CD8-positive, alpha-beta memory T cell (primary cell): ENCODE results near the gene CASR. TPM values are rescaled to one million over a fixed set of nuclear protein-coding genes. Genes with fewer than 3 reads are reported as not detected.

Source experiments
- CTCF ChIA-PET: fragments of 350-600 bp; sonication (Branson Sonifier 250); formaldehyde crosslinking; loops from one replicate; lab custom pipeline; 2021; ENCODE audit warnings: antibody characterized with exemption; lab: Charles Lee
- POLR2A ChIA-PET: fragments of 350-600 bp; sonication (Branson Sonifier 250); formaldehyde crosslinking; loops from one replicate; lab custom pipeline; 2021; ENCODE audit warnings: antibody characterized with exemption; lab: Charles Lee
- DNase-seq, 5 donors: peaks; one replicate each; pipeline versions ENCODE4 v3.0.0 to v3.0.0-alpha.2; 2020 to 2022; ENCODE audit warnings: mixed read lengths in 1 of 5
- H3K27ac ChIP-seq: one replicate; pipeline ENCODE4 v1.7.0; 2013; ENCODE audit warnings: low read depth, mild to moderate bottlenecking, low read length, moderate library complexity
- H3K27me3 ChIP-seq: 2 replicates; pipeline ENCODE4 v1.7.0; 2013; ENCODE audit warnings: low read length, mild to moderate bottlenecking; ENCODE audit not compliant: insufficient read depth, poor library complexity, severe bottlenecking
- H3K36me3 ChIP-seq: 2 replicates; pipeline ENCODE4 v1.7.0; 2013; ENCODE audit warnings: mild to moderate bottlenecking, low read length, moderate library complexity; ENCODE audit not compliant: insufficient read depth
- H3K4me1 ChIP-seq: 2 replicates; pipeline ENCODE4 v1.7.0; 2013; ENCODE audit warnings: mild to moderate bottlenecking, low read length, moderate library complexity; ENCODE audit not compliant: insufficient read depth
- H3K4me3 ChIP-seq: 2 replicates; pipeline ENCODE4 v1.7.0; 2013; ENCODE audit warnings: mild to moderate bottlenecking, low read length
- H3K9me3 ChIP-seq: 2 replicates; pipeline ENCODE4 v1.7.0; 2013; ENCODE audit warnings: mild to moderate bottlenecking, low read length
- H3K27ac Mint-ChIP-seq, 8 donors: one replicate each; pipeline ENCODE4 v1.8.0; 2020 to 2021; ENCODE audit warnings: mixed read lengths in 8 of 8, mild to moderate bottlenecking in 6 of 8, inconsistent platforms in 3 of 8, moderate library complexity in 3 of 8
- H3K27me3 Mint-ChIP-seq, 2 donors: one replicate each; pipeline ENCODE4 v1.8.0; 2020 to 2021; ENCODE audit warnings: mixed read lengths in 2 of 2, mild to moderate bottlenecking in 1 of 2, moderate library complexity in 1 of 2
- H3K36me3 Mint-ChIP-seq, 3 donors: one replicate each; pipeline ENCODE4 v1.8.0; 2020 to 2021; ENCODE audit warnings: mixed read lengths in 3 of 3, inconsistent platforms in 1 of 3, mild to moderate bottlenecking in 1 of 3
- H3K4me1 Mint-ChIP-seq, 3 donors: one replicate each; pipeline ENCODE4 v1.8.0; 2020 to 2021; ENCODE audit warnings: mixed read lengths in 3 of 3, inconsistent platforms in 1 of 3, mild to moderate bottlenecking in 1 of 3
- H3K4me3 Mint-ChIP-seq, 7 donors: one replicate each; pipeline ENCODE4 v1.8.0; 2020 to 2021; ENCODE audit warnings: mixed read lengths in 7 of 7, mild to moderate bottlenecking in 6 of 7, moderate library complexity in 4 of 7, inconsistent platforms in 2 of 7
- H3K9me3 Mint-ChIP-seq, 5 donors: one replicate each; pipeline ENCODE4 v1.8.0; 2020 to 2022; ENCODE audit warnings: mixed read lengths in 5 of 5, mild to moderate bottlenecking in 3 of 5, moderate library complexity in 2 of 5, inconsistent platforms in 1 of 5
- polyA plus RNA-seq: library from polyadenylated mRNA; unstranded; fragments of 300-500 nt; fragmentation: Illumina TruSeq; gene quantifications from one replicate; pipeline ENCODE4 v1.2.3, GENCODE V29; 2021
- total RNA-seq, 2 experiments: library from RNA; stranded (reverse); gene quantifications; one replicate each; pipeline ENCODE4 v1.2.3, GENCODE V29; 2021

CASR gene
- total and polyA plus RNA-seq, 3 experiments from 2014 or later, result not detected

GRCh38 chr3:122265957-122266356 is 82.5 kb downstream of the CASR start:
- Mint-ChIP-seq H3K9me3 (no peaks in the 10 kb centered on the region), H3K4me1 (peaks cover under 1 to 2% (median 1%) of the 10 kb centered on the region in 3 donors), H3K36me3 (no peaks in the 10 kb centered on the region), H3K4me3 (no peak overlapping the region), H3K27ac (no peak overlapping the region), H3K27me3 (peaks cover 0 to 38% of the 10 kb centered on the region in 2 donors)
- DNase-seq, result no peak
- ChIA-PET POLR2A (no interaction called here), CTCF (no interaction called here)
- Histone ChIP-seq H3K27ac (no peak overlapping the region), H3K36me3 (no peaks in the 10 kb centered on the region), H3K4me1 (peaks cover under 1% of the 10 kb centered on the region), H3K27me3 (no peaks in the 10 kb centered on the region), H3K4me3 (no peak overlapping the region), H3K9me3 (no peaks in the 10 kb centered on the region)

DNA sequence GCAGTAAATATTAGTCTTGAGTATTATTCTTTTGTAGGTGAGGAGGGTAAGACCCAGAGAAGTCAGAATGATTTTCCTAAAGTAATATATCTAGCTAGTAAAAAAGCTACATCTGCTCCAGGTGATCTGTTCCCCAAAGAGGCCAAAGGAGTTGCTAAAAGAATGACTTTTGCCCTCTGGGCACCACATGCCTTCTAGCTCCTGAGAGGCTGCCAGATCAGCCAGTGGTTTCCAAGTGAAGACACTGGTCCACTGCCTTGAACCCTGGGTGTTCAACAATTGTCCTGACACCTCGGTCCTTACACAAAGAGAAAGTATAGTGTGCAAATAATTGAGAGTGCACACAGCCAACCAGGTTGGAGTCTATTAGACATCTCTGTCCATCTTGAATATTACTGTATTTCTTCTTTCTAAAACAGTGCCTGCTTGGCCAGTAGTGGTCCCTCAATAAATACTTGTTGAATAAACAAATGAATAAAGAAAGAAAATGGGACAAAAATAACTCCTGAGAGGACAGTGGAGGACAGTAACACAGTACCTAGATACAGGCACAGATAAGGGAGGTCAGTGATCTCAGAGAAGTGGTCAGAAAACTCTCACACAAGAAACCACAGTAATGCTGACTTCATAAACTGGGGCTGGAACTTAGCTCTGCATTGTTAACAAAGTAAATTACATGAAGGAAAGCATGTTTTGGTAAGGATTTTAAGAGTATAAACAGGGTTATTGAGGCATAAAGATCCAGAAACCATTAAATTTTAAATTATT is 85.0 kb downstream of the CASR start:
- CTCF ChIA-PET, result no interaction called here
- Histone ChIP-seq H3K27me3 (no peaks in the 10 kb centered on the region), H3K27ac (no peak overlapping the region), H3K4me1 (peaks cover 22% of the 10 kb centered on the region), H3K36me3 (no peaks in the 10 kb centered on the region), H3K4me3 (no peak overlapping the region), H3K9me3 (no peaks in the 10 kb centered on the region)
- no peak overlapping the region for H3K27ac Mint-ChIP-seq
- peaks cover 0 to 1% (median 0%) of the 10 kb centered on the region in 3 donors for H3K36me3 Mint-ChIP-seq
- POLR2A ChIA-PET, result no interaction called here
- peaks cover 0 to 26% of the 10 kb centered on the region in 2 donors for H3K27me3 Mint-ChIP-seq
- DNase-seq, result no peak
- no peak overlapping the region for H3K4me3 Mint-ChIP-seq
- H3K4me1 Mint-ChIP-seq, result peaks cover 25 to 27% (median 26%) of the 10 kb centered on the region in 3 donors
- H3K9me3 Mint-ChIP-seq, result no peaks in the 10 kb centered on the region

DNA sequence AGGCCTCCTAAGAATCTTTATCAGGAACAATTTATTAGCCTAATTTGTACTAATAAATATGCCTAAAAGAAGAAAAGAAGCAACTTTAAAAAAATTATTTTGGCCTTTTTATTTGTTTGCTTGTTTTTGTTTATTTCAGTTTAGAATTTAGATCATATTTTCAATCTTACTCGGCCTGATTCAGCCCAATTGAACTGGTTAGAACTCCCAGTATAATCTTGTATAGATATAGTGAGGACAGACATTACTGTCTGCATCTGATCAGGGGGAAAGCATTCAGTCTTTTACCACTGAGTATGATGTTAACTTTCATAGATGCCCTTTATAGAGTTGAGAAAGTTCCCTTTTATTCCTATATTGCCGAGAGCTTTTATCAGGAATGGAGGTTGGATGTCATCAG is 85.6 kb downstream of the CASR start:
- POLR2A ChIA-PET, result no interaction called here
- no peak overlapping the region for H3K27ac ChIP-seq
- CTCF ChIA-PET, result no interaction called here

DNA sequence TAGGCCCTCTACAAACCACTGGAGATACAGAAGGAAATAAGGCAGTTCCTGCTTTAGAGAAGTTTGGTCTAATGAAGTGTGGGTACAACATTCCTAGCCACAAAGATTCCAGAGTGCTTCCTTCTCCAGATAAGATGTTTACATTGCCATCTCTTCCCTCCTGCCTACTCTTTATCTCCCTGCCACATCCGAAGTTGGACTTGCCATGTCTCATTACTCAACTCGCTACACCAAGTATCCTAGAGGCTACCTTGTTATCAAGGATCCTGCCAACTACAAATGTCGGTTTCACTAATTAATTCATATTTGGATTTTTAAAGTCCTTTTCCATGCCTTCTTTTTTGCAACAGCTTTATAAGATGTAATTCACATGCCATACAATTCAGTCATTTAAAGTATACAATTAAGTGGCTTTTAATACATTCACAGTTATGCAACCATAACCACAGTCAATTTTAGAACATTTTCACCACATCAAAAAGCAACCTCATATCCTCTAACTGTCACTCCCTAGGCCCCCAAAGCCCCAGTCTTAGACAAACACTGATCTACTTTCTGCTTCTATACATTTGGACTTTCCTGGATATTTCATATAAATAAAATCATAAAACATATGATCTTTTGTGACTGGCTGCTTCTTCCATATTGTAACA is 87.9 kb downstream of the CASR start:
- Histone ChIP-seq H3K4me1 (peaks cover 30% of the 10 kb centered on the region), H3K4me3 (no peak overlapping the region), H3K36me3 (no peaks in the 10 kb centered on the region), H3K27ac (no peak overlapping the region), H3K9me3 (no peaks in the 10 kb centered on the region), H3K27me3 (no peaks in the 10 kb centered on the region)
- Mint-ChIP-seq H3K9me3 (no peaks in the 10 kb centered on the region), H3K4me3 (peak overlapping the region in 6 of 7 donors; percentile 1 to 69 (median 31)), H3K36me3 (peaks cover 0 to 5% (median 0%) of the 10 kb centered on the region in 3 donors), H3K4me1 (peaks cover 29 to 32% (median 30%) of the 10 kb centered on the region in 3 donors), H3K27ac (peak overlapping the region in 5 of 8 donors; percentile 0 to 30 (median 24)), H3K27me3 (peaks cover 3 to 9% of the 10 kb centered on the region in 2 donors)
- ChIA-PET POLR2A (no interaction called here), CTCF (no interaction called here)
- DNase-seq, result peak in 2 of 5 donors; percentile 58 to 63

More for the DNA sequence above, 85.6 kb downstream of the CASR start:
- DNase-seq, result no peak
- H3K27me3 Mint-ChIP-seq, result peaks cover 0 to 23% of the 10 kb centered on the region in 2 donors
- Histone ChIP-seq H3K36me3 (no peaks in the 10 kb centered on the region), H3K27me3 (no peaks in the 10 kb centered on the region), H3K4me3 (no peak overlapping the region), H3K9me3 (no peaks in the 10 kb centered on the region), H3K4me1 (peaks cover 28% of the 10 kb centered on the region)
- no peak overlapping the region for H3K27ac Mint-ChIP-seq
- peaks cover 29 to 32% (median 30%) of the 10 kb centered on the region in 3 donors for H3K4me1 Mint-ChIP-seq
- no peaks in the 10 kb centered on the region for H3K9me3 Mint-ChIP-seq
- peaks cover 0 to 5% (median 0%) of the 10 kb centered on the region in 3 donors for H3K36me3 Mint-ChIP-seq
- H3K4me3 Mint-ChIP-seq, result no peak overlapping the region

DNA sequence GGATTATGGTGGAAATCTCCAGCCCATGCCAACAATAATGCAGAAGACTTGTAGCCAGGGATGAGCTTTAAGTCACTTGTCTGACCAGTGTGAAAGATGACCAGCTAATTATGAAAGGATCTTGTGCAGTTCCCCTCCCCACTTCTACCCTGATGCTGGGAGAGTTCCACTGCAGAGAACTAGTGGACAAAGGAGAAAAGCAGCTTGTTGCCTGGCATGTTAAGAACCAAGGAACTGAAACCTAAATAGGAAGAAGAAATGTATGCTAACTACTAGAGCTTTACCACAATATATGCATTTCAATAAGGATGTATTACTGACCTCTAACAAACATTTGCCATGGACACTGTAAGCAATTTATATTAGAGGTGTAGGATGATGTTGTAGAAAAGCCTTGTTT is 89.4 kb downstream of the CASR start:
- CTCF ChIA-PET, result interaction anchor here (1.4 kb wide), 1 partner anchor 10 kb away, joined by 3 read pairs; no protein-coding TSS in a partner anchor
- Histone ChIP-seq H3K36me3 (no peaks in the 10 kb centered on the region), H3K4me1 (peaks cover 30% of the 10 kb centered on the region), H3K27ac (no peak overlapping the region), H3K4me3 (no peak overlapping the region), H3K27me3 (no peaks in the 10 kb centered on the region), H3K9me3 (no peaks in the 10 kb centered on the region)
- no peak for DNase-seq
- Mint-ChIP-seq H3K4me3 (no peak overlapping the region), H3K27ac (no peak overlapping the region), H3K4me1 (peaks cover 29 to 32% (median 30%) of the 10 kb centered on the region in 3 donors), H3K36me3 (peaks cover 0 to 5% (median 0%) of the 10 kb centered on the region in 3 donors), H3K27me3 (peaks cover 5 to 12% of the 10 kb centered on the region in 2 donors), H3K9me3 (no peaks in the 10 kb centered on the region)
- POLR2A ChIA-PET, result no interaction called here

DNA sequence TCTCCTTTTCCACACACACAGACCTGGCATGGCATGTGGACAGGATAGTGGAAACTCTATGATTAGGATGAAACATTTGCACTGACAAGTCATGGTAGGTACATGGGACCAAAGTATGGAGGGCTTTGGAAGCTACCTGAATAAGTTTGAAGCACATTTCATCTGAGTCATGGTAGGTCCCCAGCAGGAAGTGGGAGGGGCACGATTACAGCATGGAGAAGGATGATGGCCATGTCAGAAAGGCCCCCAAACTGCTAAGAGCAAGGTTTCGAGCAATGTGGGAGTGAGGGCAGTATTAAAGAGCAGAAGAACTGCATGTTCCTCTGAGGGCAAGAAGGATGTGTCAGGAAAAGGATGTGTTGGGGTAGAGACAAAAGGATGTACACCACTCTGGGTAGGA is 90.0 kb downstream of the CASR start:
- H3K27me3 ChIP-seq, result no peaks in the 10 kb centered on the region

GRCh38 chr3:122281891-122282290 is 98.4 kb downstream of the CASR start:
- peaks cover 6% of the 10 kb centered on the region in 2 donors for H3K27me3 Mint-ChIP-seq
- H3K4me1 Mint-ChIP-seq, result no peaks in the 10 kb centered on the region
- ChIA-PET POLR2A (no interaction called here), CTCF (no interaction called here)
- Histone ChIP-seq H3K4me1 (no peaks in the 10 kb centered on the region), H3K9me3 (no peaks in the 10 kb centered on the region), H3K36me3 (no peaks in the 10 kb centered on the region), H3K27me3 (no peaks in the 10 kb centered on the region), H3K4me3 (no peak overlapping the region), H3K27ac (no peak overlapping the region)
- DNase-seq, result no peak
- H3K9me3 Mint-ChIP-seq, result no peaks in the 10 kb centered on the region
- no peak overlapping the region for H3K27ac Mint-ChIP-seq
- no peak overlapping the region for H3K4me3 Mint-ChIP-seq
- H3K36me3 Mint-ChIP-seq, result peaks cover 0 to 4% (median 0%) of the 10 kb centered on the region in 3 donors

More for the DNA sequence above, 90.0 kb downstream of the CASR start:
- H3K4me1 Mint-ChIP-seq, result peaks cover 29 to 32% (median 30%) of the 10 kb centered on the region in 3 donors
- DNase-seq, result peak in 1 of 5 donors; percentile 5
- POLR2A ChIA-PET, result no interaction called here
- peaks cover 0 to 5% (median 0%) of the 10 kb centered on the region in 3 donors for H3K36me3 Mint-ChIP-seq
- Histone ChIP-seq H3K36me3 (no peaks in the 10 kb centered on the region), H3K27ac (no peak overlapping the region), H3K4me1 (peaks cover 30% of the 10 kb centered on the region), H3K4me3 (no peak overlapping the region), H3K9me3 (no peaks in the 10 kb centered on the region)
- no peaks in the 10 kb centered on the region for H3K9me3 Mint-ChIP-seq
- CTCF ChIA-PET, result interaction anchor here (1.4 kb wide), 1 partner anchor 11 kb away, joined by 3 read pairs; no protein-coding TSS in a partner anchor
- peak overlapping the region in 3 of 8 donors; percentile 7 to 47 (median 10) for H3K27ac Mint-ChIP-seq
- H3K27me3 Mint-ChIP-seq, result peaks cover 5 to 12% of the 10 kb centered on the region in 2 donors
- H3K4me3 Mint-ChIP-seq, result no peak overlapping the region
